GM12873 (cell line): ENCODE measurements around the gene HRH1.

Experiments used
- TF ChIP-seq, protein P1 (sequence below): IDR thresholded peaks from 2 replicates; pipeline ENCODE4 v1.5.1; 2012; ENCODE audit warnings: low read depth, mild to moderate bottlenecking, moderate library complexity, low read length, control low read depth; ENCODE audit not compliant: insufficient read depth; ENCODE audit errors: missing control alignments

The HRH1 gene

GRCh38 chr3:11213810-11214450 lies 59.6 kb downstream of the HRH1 start:
- TF ChIP-seq, protein P1, sequence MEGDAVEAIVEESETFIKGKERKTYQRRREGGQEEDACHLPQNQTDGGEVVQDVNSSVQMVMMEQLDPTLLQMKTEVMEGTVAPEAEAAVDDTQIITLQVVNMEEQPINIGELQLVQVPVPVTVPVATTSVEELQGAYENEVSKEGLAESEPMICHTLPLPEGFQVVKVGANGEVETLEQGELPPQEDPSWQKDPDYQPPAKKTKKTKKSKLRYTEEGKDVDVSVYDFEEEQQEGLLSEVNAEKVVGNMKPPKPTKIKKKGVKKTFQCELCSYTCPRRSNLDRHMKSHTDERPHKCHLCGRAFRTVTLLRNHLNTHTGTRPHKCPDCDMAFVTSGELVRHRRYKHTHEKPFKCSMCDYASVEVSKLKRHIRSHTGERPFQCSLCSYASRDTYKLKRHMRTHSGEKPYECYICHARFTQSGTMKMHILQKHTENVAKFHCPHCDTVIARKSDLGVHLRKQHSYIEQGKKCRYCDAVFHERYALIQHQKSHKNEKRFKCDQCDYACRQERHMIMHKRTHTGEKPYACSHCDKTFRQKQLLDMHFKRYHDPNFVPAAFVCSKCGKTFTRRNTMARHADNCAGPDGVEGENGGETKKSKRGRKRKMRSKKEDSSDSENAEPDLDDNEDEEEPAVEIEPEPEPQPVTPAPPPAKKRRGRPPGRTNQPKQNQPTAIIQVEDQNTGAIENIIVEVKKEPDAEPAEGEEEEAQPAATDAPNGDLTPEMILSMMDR, result no peak

DNA sequence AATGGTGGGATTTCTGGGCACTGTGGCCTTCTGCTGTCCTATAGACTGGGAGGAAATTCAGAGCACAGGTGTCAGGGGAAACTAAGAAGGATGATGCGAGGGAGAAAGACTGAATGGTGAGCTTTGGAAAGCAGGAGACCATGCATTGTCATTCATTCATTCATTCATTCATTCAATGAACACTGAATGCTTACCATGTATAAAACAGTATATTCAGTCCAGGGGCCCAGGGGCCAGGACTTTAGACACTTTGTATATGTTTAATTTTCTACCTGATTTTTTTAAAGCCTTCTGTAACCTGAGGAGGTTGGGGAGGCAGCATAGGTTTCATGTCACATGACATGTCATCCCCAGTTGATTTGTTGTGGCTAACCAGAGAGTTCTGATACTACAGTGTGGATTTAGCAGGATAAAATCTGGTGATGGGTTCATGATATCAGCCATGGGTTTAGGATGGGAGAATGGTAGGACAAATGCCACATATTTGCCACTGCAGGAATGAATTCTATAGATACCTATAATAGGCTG lies 60.2 kb downstream of the HRH1 start:
- TF ChIP-seq, protein P1, result no peak

DNA sequence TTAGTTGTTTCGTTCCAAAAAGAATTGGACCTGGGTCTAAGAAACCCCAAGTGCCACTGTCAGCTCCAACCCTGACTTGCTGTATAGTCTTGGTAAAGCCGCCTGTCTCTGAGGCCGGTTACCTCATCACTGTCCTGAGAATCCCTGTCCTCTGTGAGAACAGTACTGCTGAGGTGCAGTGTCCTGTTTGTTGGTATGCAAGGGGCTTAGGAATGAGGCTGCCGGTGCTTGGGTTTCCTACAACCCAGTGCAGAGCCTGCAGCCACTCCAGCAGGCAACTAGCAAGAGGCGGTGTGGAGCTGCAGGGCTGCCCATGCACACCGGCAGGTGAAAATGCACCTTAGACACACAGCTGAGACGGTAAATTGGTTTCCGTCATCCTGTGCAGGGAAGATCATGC lies 65.9 kb downstream of the HRH1 start:
- TF ChIP-seq, protein P1, result no peak

DNA sequence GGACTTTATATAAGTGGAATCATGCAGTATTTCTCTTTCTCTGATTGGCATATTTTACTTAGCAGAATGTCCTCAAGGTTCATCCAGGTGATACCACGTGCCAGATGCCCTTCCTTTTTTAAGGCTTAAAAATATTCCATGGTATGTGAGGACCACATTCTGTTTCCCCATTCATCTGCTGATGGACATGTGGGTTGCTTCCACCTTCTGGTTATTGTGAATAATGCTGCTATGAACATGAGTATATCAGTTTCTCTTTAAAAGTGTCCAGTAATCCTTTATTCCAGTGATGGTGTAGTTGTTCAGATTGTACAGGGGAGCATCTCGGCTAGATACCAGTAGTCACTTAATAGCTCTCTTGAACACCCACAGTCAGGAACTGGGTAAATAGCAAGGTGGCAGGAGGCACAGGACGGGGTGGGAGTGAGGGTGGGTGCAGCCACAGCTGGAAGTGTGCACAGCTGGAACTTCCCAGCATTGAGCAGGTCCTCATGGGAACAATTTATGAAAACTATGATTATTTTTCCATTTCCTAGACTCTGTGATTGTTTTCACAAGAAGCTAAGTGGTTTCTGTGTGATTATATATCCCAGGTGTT lies 67.6 kb downstream of the HRH1 start:
- TF ChIP-seq, protein P1, result no peak

DNA sequence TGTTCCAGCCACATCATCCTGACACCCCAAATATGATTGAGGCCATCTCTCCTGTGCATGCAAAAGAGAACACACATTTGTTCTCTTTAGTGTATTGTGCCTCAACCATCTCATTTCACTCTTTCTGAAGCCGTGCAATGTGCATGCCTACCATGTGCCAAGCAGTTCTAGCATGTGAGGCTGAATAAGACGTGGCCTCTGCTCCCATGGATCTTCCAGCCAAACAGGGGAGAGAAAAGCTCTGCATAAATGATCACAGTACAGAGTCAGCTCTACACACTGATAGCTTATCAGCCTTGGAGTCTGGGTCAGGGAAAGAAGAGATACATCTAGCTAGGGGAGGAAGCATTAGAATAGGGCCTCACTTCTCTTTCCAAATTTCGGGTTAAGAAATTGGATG lies 69.7 kb downstream of the HRH1 start:
- TF ChIP-seq, protein P1, result no peak

GRCh38 chr3:11224870-11225229 lies 70.6 kb downstream of the HRH1 start:
- TF ChIP-seq, protein P1, result no peak

DNA sequence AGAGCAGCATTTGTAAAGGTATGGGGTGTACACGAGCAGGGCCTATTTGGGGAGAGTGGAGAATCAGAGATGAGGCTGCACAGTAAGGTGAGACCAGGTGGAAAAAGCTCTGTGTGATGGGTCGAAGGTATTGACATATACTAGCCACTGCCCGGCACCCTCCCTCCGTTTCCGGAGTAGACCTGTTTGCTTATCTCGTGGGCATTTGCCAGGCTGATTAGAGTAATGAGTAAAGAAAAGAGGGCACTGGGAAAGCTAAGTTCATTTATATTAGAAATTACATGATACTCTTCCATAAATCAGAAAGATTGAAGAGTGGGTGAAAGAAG lies 71.7 kb downstream of the HRH1 start:
- TF ChIP-seq, protein P1, result no peak
